GM12878 (cell line): ENCODE data around the gene RUVBL2. TPM values are rescaled to one million over a fixed set of nuclear protein-coding genes. Genes with fewer than 3 reads are reported as not detected.

Source experiments
- ATAC-seq: fragments of 200-7000 bp; cut with Tn5 transposase; 3 replicates; pipeline ENCODE4 v1.9.1; 2020; ENCODE audit warnings: mild to moderate bottlenecking, moderate library complexity
- BruUV-seq: library from RNA; stranded (reverse); fragments of 400-500 nt; replicated peaks from 2 replicates; lab custom pipeline; 2021; lab: Mats Ljungman, UMichigan
- CTCF ChIA-PET: fragments of 300-600 bp; sonication (Branson Sonifier 250); formaldehyde crosslinking; extraction: SDS; loops from one replicate; lab custom pipeline; 2021; ENCODE audit warnings: inconsistent platforms; lab: Yijun Ruan, JAX
- POLR2A ChIA-PET: fragments of 350-600 bp; formaldehyde crosslinking; extraction: SDS; loops from one replicate; lab custom pipeline; 2021; ENCODE audit warnings: inconsistent platforms; lab: Charles Lee
- RAD21 ChIA-PET: fragments of 300-600 bp; sonication (Branson Sonifier 250); formaldehyde crosslinking; loops from one replicate; lab custom pipeline; 2023; ENCODE audit warnings: antibody characterized with exemption; ENCODE audit not compliant: unreplicated experiment; lab: Charles Lee
- SMC1A ChIA-PET: fragments of 300-600 bp; sonication (Branson Sonifier 250); formaldehyde crosslinking; loops from one replicate; lab custom pipeline; 2023; ENCODE audit not compliant: unreplicated experiment, uncharacterized antibody; lab: Charles Lee
- DNase-seq: peaks from one replicate; pipeline ENCODE4 v3.0.0-alpha.2; 2011; ENCODE audit warnings: low read depth, low spot score
- FAIRE-seq: peaks from 3 replicates; lab custom pipeline; 2011; peaks lifted over from hg19 to GRCh38; lab: Jason Lieb, UNC
- H2AFZ ChIP-seq: 2 replicates; pipeline ENCODE4 v1.6.0; 2011; ENCODE audit warnings: low read depth, low read length, control low read depth; ENCODE audit not compliant: control insufficient read depth
- H3K27ac ChIP-seq: 2 replicates; pipeline ENCODE4 v1.5.1; 2011; ENCODE audit warnings: control low read depth; ENCODE audit not compliant: control insufficient read depth, insufficient read depth
- H3K27me3 ChIP-seq, 2 experiments: replicated peaks in 1 of 2; 2 replicates each; pipeline versions ENCODE4 v1.6.0 to v1.6.1; 2011; ENCODE audit warnings: low read length in 1 of 2; ENCODE audit not compliant: control insufficient read depth in 2 of 2, insufficient read depth in 2 of 2
- H3K36me3 ChIP-seq, 2 experiments: 2 replicates each; pipeline ENCODE4 v1.5.1; 2011; ENCODE audit warnings: low read length in 1 of 2; ENCODE audit not compliant: control insufficient read depth in 2 of 2, insufficient read depth in 2 of 2
- H3K4me1 ChIP-seq: 2 replicates; pipeline ENCODE4 v1.6.1; 2011; ENCODE audit warnings: mild to moderate bottlenecking, low read length, moderate library complexity, mixed read lengths; ENCODE audit not compliant: control insufficient read depth, insufficient read depth
- H3K4me2 ChIP-seq: 2 replicates; pipeline ENCODE4 v1.6.0; 2011; ENCODE audit warnings: control low read depth; ENCODE audit not compliant: control insufficient read depth, insufficient read depth
- H3K4me3 ChIP-seq: fragments of 200-600 bp; sonication (generic); 2 replicates; pipeline ENCODE4 v1.5.1; 2016
- H3K79me2 ChIP-seq: 2 replicates; pipeline ENCODE4 v1.6.0; 2011; ENCODE audit warnings: low read length; ENCODE audit not compliant: control insufficient read depth, insufficient read depth
- H3K9ac ChIP-seq: 2 replicates; pipeline ENCODE4 v1.8.0; 2011; ENCODE audit warnings: low read length, control low read depth, mixed read lengths; ENCODE audit not compliant: control insufficient read depth, insufficient read depth
- H3K9me3 ChIP-seq: replicated peaks from 3 replicates; pipeline ENCODE4 v1.5.1; 2011; ENCODE audit warnings: mild to moderate bottlenecking, low read length; ENCODE audit not compliant: control insufficient read depth, insufficient read depth
- H4K20me1 ChIP-seq: 2 replicates; pipeline ENCODE4 v1.6.0; 2011; ENCODE audit not compliant: control insufficient read depth, insufficient read depth
- BCL11A ChIP-seq: IDR thresholded peaks from 2 replicates; pipeline ENCODE4 v1.6.1; 2011; ENCODE audit warnings: low read depth, low read length
- CBX5 ChIP-seq: sonication (generic); IDR thresholded peaks from 2 replicates; pipeline ENCODE4 v1.6.1; 2016; ENCODE audit warnings: low read depth, moderate library complexity, mild to moderate bottlenecking, inconsistent platforms
- ESRRA ChIP-seq: IDR thresholded peaks from 2 replicates; pipeline ENCODE4 v1.6.1; 2012; ENCODE audit warnings: mild to moderate bottlenecking, low read length, improper control_type of control experiment
- HDAC2 ChIP-seq: fragments of 200-600 bp; sonication (generic); IDR thresholded peaks from 2 replicates; pipeline ENCODE4 v1.6.1; 2017
- IKZF1 ChIP-seq: fragments of 450-650 bp; conservative IDR thresholded peaks from 2 replicates; pipeline ENCODE4 v1.6.1; 2017; ENCODE audit warnings: antibody characterized with exemption, mild to moderate bottlenecking
- IRF4 ChIP-seq: IDR thresholded peaks from 2 replicates; pipeline ENCODE4 v1.6.1; 2011; ENCODE audit warnings: low read depth, low read length
- MTA2 ChIP-seq: fragments of 450-650 bp; IDR thresholded peaks from 2 replicates; pipeline ENCODE4 v1.6.1; 2016; ENCODE audit warnings: low read depth, mild to moderate bottlenecking, moderate library complexity
- NR2C1 ChIP-seq: fragments of 450-650 bp; IDR thresholded peaks from 2 replicates; pipeline ENCODE4 v1.6.1; 2017; ENCODE audit warnings: antibody characterized with exemption, mild to moderate bottlenecking, moderate library complexity
- POLR2AphosphoS5 ChIP-seq: IDR thresholded peaks from 2 replicates; pipeline ENCODE4 v1.6.1; 2011; ENCODE audit warnings: mild to moderate bottlenecking, low read length, inconsistent platforms
- RBBP5 ChIP-seq: fragments of 200-600 bp; sonication (generic); conservative IDR thresholded peaks from 2 replicates; pipeline ENCODE4 v1.6.1; 2016
- SUZ12 ChIP-seq: fragments of 200-600 bp; sonication (generic); IDR thresholded peaks from one replicate; pipeline ENCODE4 v1.6.1; 2018; ENCODE audit warnings: antibody characterized with exemption, mild to moderate bottlenecking; ENCODE audit not compliant: unreplicated experiment
- TCF7 ChIP-seq: IDR thresholded peaks from 2 replicates; pipeline ENCODE4 v1.6.1; 2014; ENCODE audit warnings: antibody characterized with exemption, borderline replicate concordance
- ZNF592 ChIP-seq: fragments of 450-650 bp; IDR thresholded peaks from 2 replicates; pipeline ENCODE4 v1.6.1; 2017; ENCODE audit warnings: mild to moderate bottlenecking, moderate library complexity
- ZNF687 ChIP-seq: fragments of 450-650 bp; IDR thresholded peaks from 2 replicates; pipeline ENCODE4 v1.6.1; 2017; ENCODE audit warnings: mild to moderate bottlenecking, moderate library complexity
- WGBS: methylation state at CpG from one replicate; pipeline ENCODE4 v1.1.6; 2016; ENCODE audit warnings: low lambda C conversion rate; ENCODE audit not compliant: insufficient replicate concordance, insufficient coverage; ENCODE audit errors: missing lambda C conversion rate; 5-methylcytosine and 5-hydroxymethylcytosine counted together
- in situ Hi-C: fragments of 300-500 bp; cut with MboI; formaldehyde crosslinking; loops from 9 replicates; pipeline ENCODE4 v1.14.3; 2018; ENCODE audit warnings: mixed read lengths
- intact Hi-C: fragments of 100-400 bp; cut with micrococcal nuclease; formaldehyde crosslinking; loops from one replicate; pipeline ENCODE4 v1.14.2; 2022; ENCODE audit not compliant: unreplicated experiment
- polyA plus RNA-seq, 11 experiments: library from polyadenylated mRNA; depleted of rRNA in 4 of 11; unstranded in 6 of 11; stranded (reverse) in 5 of 11; fragments of >200 nt; fragmentation: Nextera tagmentation in 4 of 11; fragmentation: Illumina TruSeq in 1 of 11; extraction: Ambion mirVana in 4 of 11; extraction: Trizol in 1 of 11; gene quantifications; 1 replicate in 1 of 11; 2 replicates in 10 of 11; pipeline versions ENCODE4 v1.2.1 to v1.2.3, GENCODE V29; 2011 to 2016; ENCODE audit warnings: inconsistent platforms in 2 of 11, missing spikeins in 2 of 11, low read depth in 1 of 11
- total RNA-seq, 4 experiments: library from RNA; depleted of rRNA in 3 of 4; stranded (reverse); fragments of >200 nt in 3 of 4; fragmentation: Illumina TruSeq in 1 of 4; extraction: Trizol in 1 of 4; gene quantifications; 2 replicates each; pipeline versions ENCODE4 v1.2.1 to v1.2.3, GENCODE V29; 2013 to 2021
- TF ChIP-seq, protein P1 (sequence below): IDR thresholded peaks from 2 replicates; pipeline ENCODE4 v1.6.1; 2011; ENCODE audit warnings: borderline replicate concordance, low read depth, mild to moderate bottlenecking, moderate library complexity, low read length; ENCODE audit not compliant: insufficient read depth, poor library complexity, severe bottlenecking

Gene RUVBL2
- total and polyA plus RNA-seq, 10 of the 15 experiments (the other 5 are each of a cell fraction or from before 2014, with no cell fraction given), result 33.8 to 224 (median 125) TPM

DNA sequence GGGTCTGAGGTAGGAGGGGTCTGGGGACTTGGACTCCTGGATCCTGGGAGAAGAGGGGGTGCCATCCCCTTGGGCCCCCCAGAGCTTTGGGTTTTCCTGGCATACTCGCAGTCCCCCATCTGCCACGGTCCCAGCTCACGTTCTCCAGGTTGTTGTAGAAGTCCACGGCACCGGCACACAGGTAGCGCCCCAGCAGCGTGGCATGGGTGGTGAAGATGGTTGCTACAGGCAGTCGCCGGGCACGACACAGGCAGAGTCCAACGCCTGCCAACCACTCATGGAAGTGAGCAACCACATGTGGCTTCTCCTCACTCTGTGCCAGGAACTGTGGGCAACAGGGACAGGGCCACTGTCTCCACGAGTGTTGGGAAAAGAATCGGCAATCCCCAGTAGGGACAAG, 8.0 kb upstream of the RUVBL2 start:
- no peak overlapping the region for H3K9ac ChIP-seq
- TF ChIP-seq TCF7 (no peak), MTA2 (no peak), POLR2AphosphoS5 (no peak), ESRRA (no peak), RBBP5 (no peak), BCL11A (no peak), CBX5 (no peak), HDAC2 (no peak), IKZF1 (no peak), ZNF592 (no peak), ZNF687 (no peak), NR2C1 (no peak), SUZ12 (no peak), IRF4 (no peak)
- TF ChIP-seq, protein P1, sequence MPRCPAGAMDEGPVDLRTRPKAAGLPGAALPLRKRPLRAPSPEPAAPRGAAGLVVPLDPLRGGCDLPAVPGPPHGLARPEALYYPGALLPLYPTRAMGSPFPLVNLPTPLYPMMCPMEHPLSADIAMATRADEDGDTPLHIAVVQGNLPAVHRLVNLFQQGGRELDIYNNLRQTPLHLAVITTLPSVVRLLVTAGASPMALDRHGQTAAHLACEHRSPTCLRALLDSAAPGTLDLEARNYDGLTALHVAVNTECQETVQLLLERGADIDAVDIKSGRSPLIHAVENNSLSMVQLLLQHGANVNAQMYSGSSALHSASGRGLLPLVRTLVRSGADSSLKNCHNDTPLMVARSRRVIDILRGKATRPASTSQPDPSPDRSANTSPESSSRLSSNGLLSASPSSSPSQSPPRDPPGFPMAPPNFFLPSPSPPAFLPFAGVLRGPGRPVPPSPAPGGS, result no peak

More for the DNA sequence above, 8.0 kb upstream of the RUVBL2 start:
- no peak overlapping the region for H2AFZ ChIP-seq
- intact Hi-C loops, result no loop called here
- ATAC-seq (no peak), DNase-seq (no peak), FAIRE-seq (no peak)
- SMC1A ChIA-PET, result no interaction called here
- BruUV-seq, result no TSS peak
- H3K4me2 ChIP-seq, result no peak overlapping the region
- H4K20me1 ChIP-seq, result no peaks in the 10 kb centered on the region
- no peaks in the 10 kb centered on the region for H3K27me3 ChIP-seq
- H3K4me1 ChIP-seq, result peaks cover 3% of the 10 kb centered on the region
- H3K36me3 ChIP-seq, result peaks cover 4 to 27% of the 10 kb centered on the region in 2 experiments; a peak in 3 of 4 replicates
- POLR2A ChIA-PET, result interaction anchor here (0.6 kb wide), 1 partner anchor 12 kb away, joined by 4 read pairs; no protein-coding TSS in a partner anchor
- H3K4me3 ChIP-seq, result no peak overlapping the region
- H3K79me2 ChIP-seq, result peaks cover 6% of the 10 kb centered on the region
- RAD21 ChIA-PET, result no interaction called here
- WGBS, result 94% methylated on average over 13 of the region's 13 CpGs
- in situ Hi-C loops, result no loop called here
- CTCF ChIA-PET, result interaction anchor here (1.4 to 2.1 kb wide), 2 partner anchors 14 to 198 kb away, joined by 3 to 11 read pairs; no protein-coding TSS in a partner anchor
- H3K9me3 ChIP-seq, result no peaks in the 10 kb centered on the region
- H3K27ac ChIP-seq, result no peak overlapping the region
